Measurements from ENCODE around the gene LRRK1.

Gene LRRK1

GRCh38 chr15:100975043-100975442 lies 55.9 kb downstream of the LRRK1 start:
- TF ChIP-seq CREB1 (IDR thresholded peaks at IDR 0.05; ENCODE audit: low read depth) = no peak
- TF ChIP-seq TCF12 (IDR thresholded peaks at IDR 0.05; ENCODE audit: low read depth) = no peak
- no peak for TF ChIP-seq NFIC (IDR thresholded peaks at IDR 0.05)
- TF ChIP-seq RAD21 (IDR thresholded peaks at IDR 0.05; ENCODE audit: low read depth) = no peak
- no peak for TF ChIP-seq REST (IDR thresholded peaks at IDR 0.05; ENCODE audit: low read depth)
- TF ChIP-seq USF1 (IDR thresholded peaks at IDR 0.05) = no peak
- no peak for TF ChIP-seq ZBTB7A (IDR thresholded peaks at IDR 0.05; ENCODE audit: low read depth)
- TF ChIP-seq EP300 (IDR thresholded peaks at IDR 0.05; ENCODE audit: borderline replicate concordance) = no peak
- no peak for TF ChIP-seq MAX (IDR thresholded peaks at IDR 0.05)
- no peak for TF ChIP-seq EGR1 (IDR thresholded peaks at IDR 0.05)
- TF ChIP-seq FOXM1 (IDR thresholded peaks at IDR 0.05; ENCODE audit: borderline replicate concordance, low read depth) = no peak
- TF ChIP-seq YY1 (IDR thresholded peaks at IDR 0.05; ENCODE audit: low read depth) = no peak
- no peak for TF ChIP-seq TEAD4 (IDR thresholded peaks at IDR 0.05)

GRCh38 chr15:100980410-100981046 lies 61.4 kb downstream of the LRRK1 start:
- TF ChIP-seq CREB1 (IDR thresholded peaks at IDR 0.05; ENCODE audit: low read depth) = no peak
- TF ChIP-seq NFIC (IDR thresholded peaks at IDR 0.05) = no peak
- TF ChIP-seq MAX (IDR thresholded peaks at IDR 0.05) = no peak
- TF ChIP-seq TEAD4 (IDR thresholded peaks at IDR 0.05) = no peak
- TF ChIP-seq YY1 (IDR thresholded peaks at IDR 0.05; ENCODE audit: low read depth) = no peak
- TF ChIP-seq RAD21 (IDR thresholded peaks at IDR 0.05; ENCODE audit: low read depth) = no peak
- TF ChIP-seq USF1 (IDR thresholded peaks at IDR 0.05) = no peak
- no peak for TF ChIP-seq EP300 (IDR thresholded peaks at IDR 0.05; ENCODE audit: borderline replicate concordance)
- no peak for TF ChIP-seq TAF1 (IDR thresholded peaks at IDR 0.05; ENCODE audit: low read depth)
- no peak for TF ChIP-seq FOXM1 (IDR thresholded peaks at IDR 0.05; ENCODE audit: borderline replicate concordance, low read depth)
- no peak for TF ChIP-seq REST (IDR thresholded peaks at IDR 0.05; ENCODE audit: low read depth)
- TF ChIP-seq CEBPB (IDR thresholded peaks at IDR 0.05) = no peak
- no peak for TF ChIP-seq ZBTB7A (IDR thresholded peaks at IDR 0.05; ENCODE audit: low read depth)
- no peak for TF ChIP-seq EGR1 (IDR thresholded peaks at IDR 0.05)

- TF ChIP-seq TAF1 (IDR thresholded peaks at IDR 0.05; ENCODE audit: low read depth) (no peak), FOXM1 (IDR thresholded peaks at IDR 0.05; ENCODE audit: borderline replicate concordance, low read depth) (no peak), MAX (IDR thresholded peaks at IDR 0.05) (no peak), YY1 (IDR thresholded peaks at IDR 0.05; ENCODE audit: low read depth) (no peak), CEBPB (IDR thresholded peaks at IDR 0.05) (no peak), ZBTB7A (IDR thresholded peaks at IDR 0.05; ENCODE audit: low read depth) (no peak), EP300 (IDR thresholded peaks at IDR 0.05; ENCODE audit: borderline replicate concordance) (no peak), TCF12 (IDR thresholded peaks at IDR 0.05; ENCODE audit: low read depth) (no peak), NFIC (IDR thresholded peaks at IDR 0.05) (no peak), USF1 (IDR thresholded peaks at IDR 0.05) (no peak), CREB1 (IDR thresholded peaks at IDR 0.05; ENCODE audit: low read depth) (no peak), EGR1 (IDR thresholded peaks at IDR 0.05) (no peak), TEAD4 (IDR thresholded peaks at IDR 0.05) (no peak), REST (IDR thresholded peaks at IDR 0.05; ENCODE audit: low read depth) (no peak), RAD21 (IDR thresholded peaks at IDR 0.05; ENCODE audit: low read depth) (no peak)
These were observed 61.9 kb downstream of the LRRK1 start for GRCh38 chr15:100981086-100981485.
